Memory B cell (primary cell): ENCODE measurements around the gene REEP3.

Source experiments
- ATAC-seq: fragments of 150-1000 bp; cut with Tn5 transposase; 2 replicates; pipeline ENCODE4 v1.10.0; 2021; ENCODE audit warnings: low read depth, mild to moderate bottlenecking, moderate library complexity
- DNase-seq, 2 donors: peaks; one replicate each; pipeline ENCODE4 v3.0.0; 2022; ENCODE audit warnings: low spot score in 2 of 2
- H3K27ac Mint-ChIP-seq: one replicate; pipeline ENCODE4 v1.8.0; 2022; ENCODE audit warnings: mild to moderate bottlenecking, moderate library complexity, mixed read lengths
- H3K27me3 Mint-ChIP-seq: one replicate; pipeline ENCODE4 v1.8.0; 2022; ENCODE audit warnings: mixed read lengths
- H3K36me3 Mint-ChIP-seq: one replicate; pipeline ENCODE4 v1.8.0; 2022; ENCODE audit warnings: mild to moderate bottlenecking, mixed read lengths
- H3K4me1 Mint-ChIP-seq: one replicate; pipeline ENCODE4 v1.8.0; 2022; ENCODE audit warnings: mixed read lengths
- H3K4me3 Mint-ChIP-seq: one replicate; pipeline ENCODE4 v1.8.0; 2022; ENCODE audit warnings: mild to moderate bottlenecking, moderate library complexity, mixed read lengths
- H3K9me3 Mint-ChIP-seq: one replicate; pipeline ENCODE4 v1.8.0; 2022; ENCODE audit warnings: mixed read lengths

REEP3 gene

GRCh38 chr10:63670291-63670898 is 149.2 kb downstream of the REEP3 start:
- Mint-ChIP-seq H3K27ac (no peak overlapping the region), H3K9me3 (no peaks in the 10 kb centered on the region), H3K27me3 (peaks cover 3% of the 10 kb centered on the region), H3K4me1 (peaks cover 5% of the 10 kb centered on the region), H3K36me3 (no peaks in the 10 kb centered on the region), H3K4me3 (no peak overlapping the region)
- DNase-seq (no peak), ATAC-seq (no peak)

GRCh38 chr10:63671317-63671937 is 150.2 kb downstream of the REEP3 start:
- H3K36me3 Mint-ChIP-seq = no peaks in the 10 kb centered on the region
- H3K9me3 Mint-ChIP-seq = no peaks in the 10 kb centered on the region
- H3K4me1 Mint-ChIP-seq = peaks cover 5% of the 10 kb centered on the region
- H3K27me3 Mint-ChIP-seq = peaks cover 3% of the 10 kb centered on the region
- H3K4me3 Mint-ChIP-seq = no peak overlapping the region
- H3K27ac Mint-ChIP-seq = no peak overlapping the region
- ATAC-seq (no peak), DNase-seq (no peak)

GRCh38 chr10:63672491-63672890 is 151.3 kb downstream of the REEP3 start:
- peaks cover 5% of the 10 kb centered on the region for H3K4me1 Mint-ChIP-seq
- H3K36me3 Mint-ChIP-seq = no peaks in the 10 kb centered on the region
- DNase-seq (no peak), ATAC-seq (no peak)
- H3K9me3 Mint-ChIP-seq = no peaks in the 10 kb centered on the region
- no peak overlapping the region for H3K27ac Mint-ChIP-seq
- peaks cover 3% of the 10 kb centered on the region for H3K27me3 Mint-ChIP-seq
- no peak overlapping the region for H3K4me3 Mint-ChIP-seq

GRCh38 chr10:63673246-63673645 is 152.0 kb downstream of the REEP3 start:
- Mint-ChIP-seq H3K36me3 (no peaks in the 10 kb centered on the region), H3K27ac (no peak overlapping the region), H3K4me1 (peaks cover 5% of the 10 kb centered on the region), H3K4me3 (no peak overlapping the region), H3K9me3 (no peaks in the 10 kb centered on the region), H3K27me3 (peaks cover 3% of the 10 kb centered on the region)
- ATAC-seq (no peak), DNase-seq (no peak)

- DNase-seq (no peak), ATAC-seq (no peak)
- no peak overlapping the region for H3K4me3 Mint-ChIP-seq
- no peaks in the 10 kb centered on the region for H3K36me3 Mint-ChIP-seq
- peaks cover 5% of the 10 kb centered on the region for H3K4me1 Mint-ChIP-seq
- no peaks in the 10 kb centered on the region for H3K9me3 Mint-ChIP-seq
- H3K27me3 Mint-ChIP-seq = peaks cover 3% of the 10 kb centered on the region
- no peak overlapping the region for H3K27ac Mint-ChIP-seq
Measured at GRCh38 chr10:63673846-63674245, 152.6 kb downstream of the REEP3 start.
